Cardiac muscle cell (in vitro differentiated cells and primary cell): ENCODE measurements around the gene ENO3. TPM values are rescaled to one million over a fixed set of nuclear protein-coding genes. Genes with fewer than 3 reads are reported as not detected.
"Not testable (repeated sequence)": the region's sequence is repeated elsewhere in the genome, so short reads cannot be mapped to it uniquely, and the experiment has no call there.

ENCODE experiments used
- DNase-seq, 2 donors: peaks; one replicate each; pipeline versions ENCODE4 v3.0.0 to v3.0.0-alpha.2; 2010 to 2017; ENCODE audit warnings: low read depth in 1 of 2, low spot score in 1 of 2
- H3K27ac ChIP-seq: fragments of 200-600 bp; sonication (generic); 2 replicates; pipeline ENCODE4 v1.5.1; 2016
- H3K27me3 ChIP-seq: fragments of 200-600 bp; sonication (generic); 2 replicates; pipeline ENCODE4 v1.6.0; 2016; ENCODE audit warnings: control low read depth
- H3K36me3 ChIP-seq: fragments of 200-600 bp; sonication (generic); 2 replicates; pipeline ENCODE4 v1.5.1; 2016; ENCODE audit warnings: control low read depth
- H3K4me1 ChIP-seq: fragments of 200-600 bp; sonication (generic); 2 replicates; pipeline ENCODE4 v1.8.1; 2017; ENCODE audit warnings: low read depth, mild to moderate bottlenecking, mixed run types
- H3K4me3 ChIP-seq: fragments of 200-600 bp; sonication (generic); 2 replicates; pipeline ENCODE4 v1.5.1; 2016; ENCODE audit warnings: mild to moderate bottlenecking
- H3K9me3 ChIP-seq: fragments of 200-600 bp; sonication (generic); 2 replicates; pipeline ENCODE4 v1.5.1; 2017; ENCODE audit warnings: low read depth, mild to moderate bottlenecking, control low read depth
- CTCF ChIP-seq: IDR thresholded peaks from 2 replicates; pipeline ENCODE4 v1.5.1; 2012; ENCODE audit warnings: low read depth, mild to moderate bottlenecking, low read length
- polyA plus RNA-seq: library from polyadenylated mRNA; unstranded; fragments of >200 nt; fragmentation: Nextera tagmentation; extraction: Ambion mirVana; gene quantifications from 2 replicates; pipeline ENCODE4 v1.2.1, GENCODE V29; 2016
- total RNA-seq: library from RNA; depleted of rRNA; stranded (reverse); fragments of >200 nt; gene quantifications from 2 replicates; pipeline ENCODE4 v1.2.3, GENCODE V29; 2016

Gene ENO3
- total and polyA plus RNA-seq, 2 experiments from 2014 or later, result 595 to 1,853 TPM

DNA sequence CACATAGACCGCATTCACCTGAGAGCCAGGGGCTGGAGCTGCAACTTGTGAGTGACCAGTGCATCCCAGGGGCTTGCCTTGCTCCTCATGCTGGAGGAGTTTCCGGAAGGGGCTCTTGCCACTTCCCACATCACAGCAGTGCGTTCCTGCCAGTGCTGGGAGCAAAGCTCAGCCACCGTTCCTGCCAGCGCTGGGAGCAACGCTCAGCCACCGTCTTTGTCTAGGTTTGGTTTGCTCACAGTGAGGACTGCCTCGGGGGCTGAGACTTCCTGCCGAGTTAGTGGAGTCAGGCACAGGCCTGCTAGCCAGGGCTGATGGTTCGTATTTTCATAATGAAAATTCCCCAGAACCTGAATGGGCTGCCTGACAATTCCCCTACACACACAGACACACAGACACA, 42.6 kb upstream of the ENO3 start:
- no peaks in the 10 kb centered on the region for H3K4me1 ChIP-seq
- H3K4me3 ChIP-seq, result no peak overlapping the region
- no peak for TF ChIP-seq CTCF
- H3K27me3 ChIP-seq, result no peaks in the 10 kb centered on the region
- no peak for DNase-seq
- no peak overlapping the region for H3K27ac ChIP-seq
- no peaks in the 10 kb centered on the region for H3K36me3 ChIP-seq
- no peaks in the 10 kb centered on the region for H3K9me3 ChIP-seq

- peak; percentile 88 for TF ChIP-seq CTCF
- H3K27me3 ChIP-seq, result no peaks in the 10 kb centered on the region
- DNase-seq, result peak; percentile 91 to 98
- no peaks in the 10 kb centered on the region for H3K9me3 ChIP-seq
- H3K36me3 ChIP-seq, result no peaks in the 10 kb centered on the region
- no peak overlapping the region for H3K4me3 ChIP-seq
- H3K27ac ChIP-seq, result peak overlapping the region; percentile 24
- no peaks in the 10 kb centered on the region for H3K4me1 ChIP-seq
Measured at GRCh38 chr17:4908711-4909496, 42.0 kb upstream of the ENO3 start.

- no peak for TF ChIP-seq CTCF
- no peaks in the 10 kb centered on the region for H3K9me3 ChIP-seq
- H3K36me3 ChIP-seq, result no peaks in the 10 kb centered on the region
- no peak overlapping the region for H3K4me3 ChIP-seq
- no peak for DNase-seq
- no peak overlapping the region for H3K27ac ChIP-seq
- no peaks in the 10 kb centered on the region for H3K27me3 ChIP-seq
- no peaks in the 10 kb centered on the region for H3K4me1 ChIP-seq
Measured at GRCh38 chr17:4913994-4914393, 36.9 kb upstream of the ENO3 start.

GRCh38 chr17:4914551-4914950, 36.4 kb upstream of the ENO3 start:
- not testable (repeated sequence) for H3K36me3 ChIP-seq, H3K27ac ChIP-seq, DNase-seq, H3K4me3 ChIP-seq, H3K4me1 ChIP-seq, H3K9me3 ChIP-seq, H3K27me3 ChIP-seq

DNA sequence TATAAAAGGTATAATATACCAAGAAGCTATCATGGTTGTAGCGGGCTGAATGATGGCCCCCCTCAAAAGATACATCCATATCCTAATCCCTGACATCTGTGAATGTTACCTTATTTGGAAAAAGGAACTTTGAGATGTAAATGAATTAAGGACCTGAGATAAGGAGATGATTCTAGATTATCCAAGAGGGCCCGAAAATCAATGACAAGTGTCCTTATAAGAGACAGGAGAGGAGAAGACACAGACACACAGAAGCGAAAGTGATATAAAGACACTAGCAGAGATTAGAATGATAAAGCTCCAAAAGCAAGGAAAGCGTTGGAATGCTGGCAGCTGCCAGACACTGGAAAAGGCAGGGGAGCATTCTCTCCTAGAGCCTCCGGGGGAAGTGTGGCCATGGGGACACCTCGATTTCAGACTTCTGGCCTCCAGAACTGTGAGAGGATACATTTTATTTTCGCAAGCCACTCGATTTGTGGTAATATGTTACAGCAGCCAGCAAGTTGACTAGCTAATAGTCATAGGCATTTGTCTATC, 31.3 kb upstream of the ENO3 start:
- peaks cover 7% of the 10 kb centered on the region for H3K4me1 ChIP-seq
- H3K27ac ChIP-seq, result peak overlapping the region; percentile 48
- H3K9me3 ChIP-seq, result no peaks in the 10 kb centered on the region
- H3K4me3 ChIP-seq, result no peak overlapping the region
- no peaks in the 10 kb centered on the region for H3K36me3 ChIP-seq
- DNase-seq, result no peak
- H3K27me3 ChIP-seq, result no peaks in the 10 kb centered on the region
- no peak for TF ChIP-seq CTCF

DNA sequence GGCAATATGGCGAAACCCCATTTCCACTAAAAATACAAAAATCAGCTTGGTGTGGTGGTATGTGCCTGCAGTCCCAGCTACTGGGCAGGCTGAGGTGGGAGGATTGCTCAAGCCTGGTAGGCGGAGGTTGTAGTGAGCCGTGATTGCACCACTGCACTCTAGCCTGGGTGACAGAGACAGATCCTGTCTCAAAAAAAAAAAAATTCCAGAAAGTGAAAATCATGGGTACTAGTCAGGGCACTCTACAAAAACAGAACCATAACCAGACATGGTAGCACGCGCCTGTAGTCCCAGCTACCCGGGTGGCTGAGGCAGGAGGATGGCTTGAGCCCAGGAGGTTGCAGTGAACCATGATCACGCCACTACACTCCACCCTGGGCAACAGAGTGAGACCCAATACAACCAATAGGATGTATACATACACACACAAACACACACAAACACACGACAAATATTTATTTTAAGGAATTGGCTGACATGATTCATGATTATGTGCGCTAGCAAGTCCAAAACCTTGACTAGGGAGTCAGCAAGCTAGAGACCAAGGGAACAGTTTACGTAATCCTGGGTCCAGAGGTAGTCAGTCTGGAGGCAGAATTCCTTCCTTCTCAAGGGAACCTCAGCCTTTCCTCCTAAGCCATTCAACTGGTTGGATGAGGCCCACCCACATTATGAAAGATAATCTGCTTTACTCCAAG, 30.4 kb upstream of the ENO3 start:
- Histone ChIP-seq H3K36me3 (no peaks in the 10 kb centered on the region), H3K27ac (no peak overlapping the region), H3K4me3 (no peak overlapping the region), H3K9me3 (no peaks in the 10 kb centered on the region), H3K4me1 (peaks cover 7% of the 10 kb centered on the region), H3K27me3 (no peaks in the 10 kb centered on the region)
- TF ChIP-seq CTCF, result no peak
- peak in 1 of 2 donors; percentile 78 for DNase-seq
